ENCODE results near the gene KRTAP12-4.

GRCh38 chr21:44650265-44650972 lies 4.0 kb downstream of the KRTAP12-4 start:
- TF ChIP-seq CTCF (IDR thresholded peaks at IDR 0.05) (no peak), POLR2A (IDR thresholded peaks at IDR 0.05) (no peak)
